Measurements from ENCODE around the gene NEURL1B.

NEURL1B gene

GRCh38 chr5:172706796-172707195, 65.7 kb downstream of the NEURL1B start:
- 46% methylated on average over 4 of the region's 4 CpGs for WGBS

GRCh38 chr5:172707285-172708182, 66.5 kb downstream of the NEURL1B start:
- H3K4me1 ChIP-seq (ENCODE audit: control insufficient read depth, insufficient read depth, low read depth, low read length), result peaks cover 4% of the 10 kb centered on the region
- peaks cover 18 to 26% of the 10 kb centered on the region in 2 experiments for H3K27me3 ChIP-seq (ENCODE audit: control insufficient read depth in 1 of 2, insufficient read depth in 1 of 2, low read length in 2 of 2)
- H3K9me3 ChIP-seq (ENCODE audit: control insufficient read depth, low read length), result no peaks in the 10 kb centered on the region
- peak overlapping the region in 1 of 2 experiments; percentile 5 for H3K18ac ChIP-seq (ENCODE audit: low read depth in 1 of 2, low read length in 2 of 2)
- H3K79me1 ChIP-seq (replicated peaks; ENCODE audit: low read length, poor library complexity, severe bottlenecking), result no peaks in the 10 kb centered on the region
- H3K4ac ChIP-seq (ENCODE audit: low read depth in 1 of 2, low read length in 2 of 2), result peak overlapping the region in 1 of 2 experiments; percentile 48
- no peak overlapping the region for H4K91ac ChIP-seq (ENCODE audit: low read length)
- H3K4me2 ChIP-seq (ENCODE audit: low read length, poor library complexity, severe bottlenecking), result no peak overlapping the region
- H3K9ac ChIP-seq (ENCODE audit: low read length), result no peak overlapping the region
- DNase-seq, result peak; percentile 81
- H2BK120ac ChIP-seq (ENCODE audit: low read depth, low read length), result no peak overlapping the region
- 49% methylated on average over 18 of the region's 18 CpGs for WGBS
- no peak overlapping the region for H3K14ac ChIP-seq (ENCODE audit: low read length in 2 of 2)
- H3K23ac ChIP-seq (ENCODE audit: low read length in 2 of 2), result no peak overlapping the region
- no peak overlapping the region for H3K4me3 ChIP-seq (ENCODE audit: insufficient read depth in 1 of 2, low read depth in 1 of 2, low read length in 2 of 2)
- no peaks in the 10 kb centered on the region for H3K36me3 ChIP-seq (ENCODE audit: control insufficient read depth in 1 of 2, insufficient read depth in 2 of 2, low read depth in 1 of 2, low read length in 2 of 2)
- H2BK15ac ChIP-seq (ENCODE audit: low read depth, poor library complexity, severe bottlenecking), result no peak overlapping the region
- H2AFZ ChIP-seq (ENCODE audit: low read depth, low read length), result no peak overlapping the region
- no peak overlapping the region for H3K27ac ChIP-seq (ENCODE audit: low read length, poor library complexity, severe bottlenecking)
- H4K8ac ChIP-seq (ENCODE audit: low read length), result peak overlapping the region; percentile 69
- H2BK12ac ChIP-seq (ENCODE audit: low read length in 2 of 2), result peak overlapping the region in 1 of 2 experiments; percentile 4
- H2AK5ac ChIP-seq (ENCODE audit: low read length, severe bottlenecking), result no peak overlapping the region
- no peak overlapping the region for H2BK5ac ChIP-seq (ENCODE audit: low read depth, low read length, poor library complexity, severe bottlenecking)

More at GRCh38 chr5:172706796-172707195, 65.7 kb downstream of the NEURL1B start:
- H3K18ac ChIP-seq (ENCODE audit: low read depth in 1 of 2, low read length in 2 of 2), result no peak overlapping the region
- H3K36me3 ChIP-seq (ENCODE audit: control insufficient read depth in 1 of 2, insufficient read depth in 2 of 2, low read depth in 1 of 2, low read length in 2 of 2), result no peaks in the 10 kb centered on the region
- no peak overlapping the region for H3K4me2 ChIP-seq (ENCODE audit: low read length, poor library complexity, severe bottlenecking)
- H3K9ac ChIP-seq (ENCODE audit: low read length), result no peak overlapping the region
- no peak overlapping the region for H2AK5ac ChIP-seq (ENCODE audit: low read length, severe bottlenecking)
- no peak overlapping the region for H4K8ac ChIP-seq (ENCODE audit: low read length)
- no peak overlapping the region for H4K91ac ChIP-seq (ENCODE audit: low read length)
- no peak overlapping the region for H2BK12ac ChIP-seq (ENCODE audit: low read length in 2 of 2)
- H3K4me3 ChIP-seq (ENCODE audit: insufficient read depth in 1 of 2, low read depth in 1 of 2, low read length in 2 of 2), result no peak overlapping the region
- H3K4ac ChIP-seq (ENCODE audit: low read depth in 1 of 2, low read length in 2 of 2), result no peak overlapping the region
- H2BK15ac ChIP-seq (ENCODE audit: low read depth, poor library complexity, severe bottlenecking), result no peak overlapping the region
- no peak overlapping the region for H2BK5ac ChIP-seq (ENCODE audit: low read depth, low read length, poor library complexity, severe bottlenecking)
- no peak for DNase-seq
- no peak overlapping the region for H2AFZ ChIP-seq (ENCODE audit: low read depth, low read length)
- H3K4me1 ChIP-seq (ENCODE audit: control insufficient read depth, insufficient read depth, low read depth, low read length), result peaks cover 4% of the 10 kb centered on the region
- no peak overlapping the region for H3K14ac ChIP-seq (ENCODE audit: low read length in 2 of 2)
- H3K27me3 ChIP-seq (ENCODE audit: control insufficient read depth in 1 of 2, insufficient read depth in 1 of 2, low read length in 2 of 2), result peaks cover 21 to 30% of the 10 kb centered on the region in 2 experiments
- no peak overlapping the region for H2BK120ac ChIP-seq (ENCODE audit: low read depth, low read length)
- no peak overlapping the region for H3K27ac ChIP-seq (ENCODE audit: low read length, poor library complexity, severe bottlenecking)
- no peaks in the 10 kb centered on the region for H3K79me1 ChIP-seq (replicated peaks; ENCODE audit: low read length, poor library complexity, severe bottlenecking)
- H3K9me3 ChIP-seq (ENCODE audit: control insufficient read depth, low read length), result no peaks in the 10 kb centered on the region
- H3K23ac ChIP-seq (ENCODE audit: low read length in 2 of 2), result no peak overlapping the region

- Histone ChIP-seq H4K8ac (ENCODE audit: low read length) (no peak overlapping the region), H2BK120ac (ENCODE audit: low read depth, low read length) (no peak overlapping the region), H3K4me2 (ENCODE audit: low read length, poor library complexity, severe bottlenecking) (no peak overlapping the region), H2BK5ac (ENCODE audit: low read depth, low read length, poor library complexity, severe bottlenecking) (no peak overlapping the region), H4K91ac (ENCODE audit: low read length) (no peak overlapping the region), H2AFZ (ENCODE audit: low read depth, low read length) (no peak overlapping the region), H3K36me3 (ENCODE audit: control insufficient read depth in 1 of 2, insufficient read depth in 2 of 2, low read depth in 1 of 2, low read length in 2 of 2) (no peaks in the 10 kb centered on the region), H3K27ac (ENCODE audit: low read length, poor library complexity, severe bottlenecking) (no peak overlapping the region), H3K18ac (ENCODE audit: low read depth in 1 of 2, low read length in 2 of 2) (no peak overlapping the region), H3K9me3 (ENCODE audit: control insufficient read depth, low read length) (no peaks in the 10 kb centered on the region), H3K23ac (ENCODE audit: low read length in 2 of 2) (no peak overlapping the region), H3K4me1 (ENCODE audit: control insufficient read depth, insufficient read depth, low read depth, low read length) (peaks cover 5% of the 10 kb centered on the region), H3K4ac (ENCODE audit: low read depth in 1 of 2, low read length in 2 of 2) (no peak overlapping the region), H3K27me3 (ENCODE audit: control insufficient read depth in 1 of 2, insufficient read depth in 1 of 2, low read length in 2 of 2) (peaks cover 12 to 19% of the 10 kb centered on the region in 2 experiments), H3K14ac (ENCODE audit: low read length in 2 of 2) (no peak overlapping the region), H2BK12ac (ENCODE audit: low read length in 2 of 2) (no peak overlapping the region), H3K9ac (ENCODE audit: low read length) (no peak overlapping the region), H3K79me1 (replicated peaks; ENCODE audit: low read length, poor library complexity, severe bottlenecking) (no peaks in the 10 kb centered on the region), H2AK5ac (ENCODE audit: low read length, severe bottlenecking) (no peak overlapping the region), H3K4me3 (ENCODE audit: insufficient read depth in 1 of 2, low read depth in 1 of 2, low read length in 2 of 2) (no peak overlapping the region), H2BK15ac (ENCODE audit: low read depth, poor library complexity, severe bottlenecking) (no peak overlapping the region)
- WGBS, result 85% methylated on average over 4 of the region's 8 CpGs
- no peak for DNase-seq
Measured at GRCh38 chr5:172708183-172708505, 67.1 kb downstream of the NEURL1B start.

GRCh38 chr5:172710676-172711075, 69.6 kb downstream of the NEURL1B start:
- Histone ChIP-seq H3K4me3 (ENCODE audit: insufficient read depth in 1 of 2, low read depth in 1 of 2, low read length in 2 of 2) (no peak overlapping the region), H2AFZ (ENCODE audit: low read depth, low read length) (no peak overlapping the region), H2BK120ac (ENCODE audit: low read depth, low read length) (no peak overlapping the region), H3K36me3 (ENCODE audit: control insufficient read depth in 1 of 2, insufficient read depth in 2 of 2, low read depth in 1 of 2, low read length in 2 of 2) (no peaks in the 10 kb centered on the region), H4K91ac (ENCODE audit: low read length) (no peak overlapping the region), H3K23ac (ENCODE audit: low read length in 2 of 2) (no peak overlapping the region), H3K4me2 (ENCODE audit: low read length, poor library complexity, severe bottlenecking) (no peak overlapping the region), H3K79me1 (replicated peaks; ENCODE audit: low read length, poor library complexity, severe bottlenecking) (no peaks in the 10 kb centered on the region), H2BK15ac (ENCODE audit: low read depth, poor library complexity, severe bottlenecking) (no peak overlapping the region), H2BK12ac (ENCODE audit: low read length in 2 of 2) (no peak overlapping the region), H4K8ac (ENCODE audit: low read length) (no peak overlapping the region), H3K18ac (ENCODE audit: low read depth in 1 of 2, low read length in 2 of 2) (no peak overlapping the region), H3K9me3 (ENCODE audit: control insufficient read depth, low read length) (no peaks in the 10 kb centered on the region), H3K4ac (ENCODE audit: low read depth in 1 of 2, low read length in 2 of 2) (no peak overlapping the region), H3K9ac (ENCODE audit: low read length) (no peak overlapping the region), H3K27me3 (ENCODE audit: control insufficient read depth in 1 of 2, insufficient read depth in 1 of 2, low read length in 2 of 2) (peaks cover 4 to 7% of the 10 kb centered on the region in 2 experiments), H2AK5ac (ENCODE audit: low read length, severe bottlenecking) (no peak overlapping the region), H2BK5ac (ENCODE audit: low read depth, low read length, poor library complexity, severe bottlenecking) (no peak overlapping the region), H3K4me1 (ENCODE audit: control insufficient read depth, insufficient read depth, low read depth, low read length) (peaks cover 19% of the 10 kb centered on the region), H3K14ac (ENCODE audit: low read length in 2 of 2) (no peak overlapping the region), H3K27ac (ENCODE audit: low read length, poor library complexity, severe bottlenecking) (no peak overlapping the region)
- 67% methylated on average over 2 of the region's 4 CpGs for WGBS
- no peak for DNase-seq

Measured in mesenchymal stem cell (in vitro differentiated cells and primary cell).